ENCODE data around the gene KLHL40.

GRCh38 chr3:42703695-42704025 lies 18.3 kb downstream of the KLHL40 start:
- no peak for TF ChIP-seq REST (IDR thresholded peaks at IDR 0.05; ENCODE audit: low read depth)
- TF ChIP-seq MAX (IDR thresholded peaks at IDR 0.05): no peak
- TF ChIP-seq CEBPB (IDR thresholded peaks at IDR 0.05): no peak
- no peak for TF ChIP-seq EGR1 (IDR thresholded peaks at IDR 0.05)
- no peak for TF ChIP-seq CREB1 (IDR thresholded peaks at IDR 0.05; ENCODE audit: low read depth)
- no peak for TF ChIP-seq EP300 (IDR thresholded peaks at IDR 0.05; ENCODE audit: borderline replicate concordance)
- no peak for TF ChIP-seq YY1 (IDR thresholded peaks at IDR 0.05; ENCODE audit: low read depth)
- TF ChIP-seq TCF12 (IDR thresholded peaks at IDR 0.05; ENCODE audit: low read depth): no peak
- no peak for TF ChIP-seq TAF1 (IDR thresholded peaks at IDR 0.05; ENCODE audit: low read depth)
- TF ChIP-seq FOXM1 (IDR thresholded peaks at IDR 0.05; ENCODE audit: borderline replicate concordance, low read depth): no peak
- no peak for TF ChIP-seq NFIC (IDR thresholded peaks at IDR 0.05)
- no peak for TF ChIP-seq TEAD4 (IDR thresholded peaks at IDR 0.05)
- TF ChIP-seq ZBTB7A (IDR thresholded peaks at IDR 0.05; ENCODE audit: low read depth): no peak
- no peak for TF ChIP-seq RAD21 (IDR thresholded peaks at IDR 0.05; ENCODE audit: low read depth)

Data from Ishikawa (cell line).